Measurements from ENCODE around the gene NDUFA8. TPM values are rescaled to one million over a fixed set of nuclear protein-coding genes. Genes with fewer than 3 reads are reported as not detected.
A peak's percentile ranks its signal among the peaks of the same experiment; 100 is the strongest.

The NDUFA8 gene
- total RNA-seq, 3 donors from 2014 or later (not counting 1 experiment from before 2014, with no cell fraction given): 6.6 to 15.9 (median 10.8) TPM

DNA sequence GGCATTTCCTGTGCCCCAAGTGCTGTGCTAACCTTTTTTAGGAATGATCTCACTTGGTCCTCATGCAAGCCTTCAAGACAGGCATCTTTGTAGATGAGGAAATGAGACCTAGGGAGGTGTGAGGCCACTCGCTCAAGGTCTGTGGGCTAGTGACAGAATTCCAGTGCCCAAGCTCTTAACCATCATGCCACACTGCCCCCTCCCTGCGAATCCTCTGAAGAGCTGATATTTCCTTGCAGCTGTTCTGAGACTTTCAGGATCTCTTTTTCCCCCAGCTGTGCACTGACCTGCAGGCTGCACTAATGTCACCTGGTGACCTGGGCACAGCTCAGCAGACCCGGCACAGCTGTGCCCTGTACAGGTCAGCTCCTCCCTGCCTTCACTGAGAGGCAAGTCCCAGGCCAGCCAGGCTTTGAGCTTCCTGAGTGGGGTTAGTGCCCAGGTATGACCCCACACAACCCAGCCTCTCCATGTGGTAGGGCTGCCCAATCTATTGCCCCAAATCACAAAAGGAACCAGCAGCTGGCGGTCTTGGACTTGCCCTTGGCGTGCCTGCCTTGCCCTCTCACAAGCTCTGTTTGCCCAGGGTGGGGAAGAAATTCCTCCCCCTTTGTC, 32.8 kb upstream of the NDUFA8 start:
- DNase-seq (no peak), ATAC-seq (no peak)
- H3K27me3 Mint-ChIP-seq (ENCODE audit: low read depth in 2 of 2): peaks cover 5 to 6% of the 10 kb centered on the region in 2 donors
- Histone ChIP-seq H3K36me3 (ENCODE audit: control insufficient read depth, insufficient read depth, low read length) (no peaks in the 10 kb centered on the region), H3K4me1 (ENCODE audit: control insufficient read depth, insufficient read depth, low read length) (no peaks in the 10 kb centered on the region), H3K27ac (ENCODE audit: low read length) (no peak overlapping the region), H3K27me3 (ENCODE audit: control insufficient read depth, insufficient read depth, low read length) (no peaks in the 10 kb centered on the region), H3K4me3 (ENCODE audit: low read length) (no peak overlapping the region), H3K9me3 (ENCODE audit: control insufficient read depth, insufficient read depth, low read length) (no peaks in the 10 kb centered on the region)
- H3K27ac Mint-ChIP-seq: no peak overlapping the region
- TF ChIP-seq, protein P1, sequence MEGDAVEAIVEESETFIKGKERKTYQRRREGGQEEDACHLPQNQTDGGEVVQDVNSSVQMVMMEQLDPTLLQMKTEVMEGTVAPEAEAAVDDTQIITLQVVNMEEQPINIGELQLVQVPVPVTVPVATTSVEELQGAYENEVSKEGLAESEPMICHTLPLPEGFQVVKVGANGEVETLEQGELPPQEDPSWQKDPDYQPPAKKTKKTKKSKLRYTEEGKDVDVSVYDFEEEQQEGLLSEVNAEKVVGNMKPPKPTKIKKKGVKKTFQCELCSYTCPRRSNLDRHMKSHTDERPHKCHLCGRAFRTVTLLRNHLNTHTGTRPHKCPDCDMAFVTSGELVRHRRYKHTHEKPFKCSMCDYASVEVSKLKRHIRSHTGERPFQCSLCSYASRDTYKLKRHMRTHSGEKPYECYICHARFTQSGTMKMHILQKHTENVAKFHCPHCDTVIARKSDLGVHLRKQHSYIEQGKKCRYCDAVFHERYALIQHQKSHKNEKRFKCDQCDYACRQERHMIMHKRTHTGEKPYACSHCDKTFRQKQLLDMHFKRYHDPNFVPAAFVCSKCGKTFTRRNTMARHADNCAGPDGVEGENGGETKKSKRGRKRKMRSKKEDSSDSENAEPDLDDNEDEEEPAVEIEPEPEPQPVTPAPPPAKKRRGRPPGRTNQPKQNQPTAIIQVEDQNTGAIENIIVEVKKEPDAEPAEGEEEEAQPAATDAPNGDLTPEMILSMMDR (IDR thresholded peaks at IDR 0.05): no peak
- no peaks in the 10 kb centered on the region for H3K4me1 Mint-ChIP-seq
- intact Hi-C loops (cut with micrococcal nuclease): no loop called here
- H3K9me3 Mint-ChIP-seq: no peaks in the 10 kb centered on the region
- WGBS (ENCODE audit: insufficient coverage): 87% methylated on average over 5 of the region's 5 CpGs
- H3K36me3 Mint-ChIP-seq: no peaks in the 10 kb centered on the region
- H3K4me3 Mint-ChIP-seq: no peak overlapping the region

DNA sequence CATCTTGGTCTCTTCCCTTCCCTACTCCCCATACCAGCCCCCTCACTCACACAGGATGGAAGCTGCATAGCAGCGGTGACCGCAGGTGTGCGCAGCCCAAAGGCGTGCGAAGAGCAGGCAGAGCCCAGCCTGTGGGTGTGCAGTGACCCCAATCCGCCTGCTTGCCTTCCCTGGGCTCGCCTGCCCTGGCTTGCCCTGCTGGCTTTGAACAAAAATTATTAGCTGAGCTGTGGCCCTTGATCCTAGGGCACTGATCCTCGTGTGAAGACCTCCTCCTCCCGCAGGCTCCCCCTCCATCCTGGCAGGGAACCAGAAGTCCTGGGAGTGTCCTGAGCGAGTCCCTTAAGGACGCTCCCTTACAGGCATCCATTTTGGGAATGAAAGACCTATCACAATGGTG, 32.0 kb upstream of the NDUFA8 start:
- Histone ChIP-seq H3K27ac (ENCODE audit: low read length) (no peak overlapping the region), H3K4me3 (ENCODE audit: low read length) (no peak overlapping the region), H3K9me3 (ENCODE audit: control insufficient read depth, insufficient read depth, low read length) (no peaks in the 10 kb centered on the region), H3K36me3 (ENCODE audit: control insufficient read depth, insufficient read depth, low read length) (no peaks in the 10 kb centered on the region), H3K27me3 (ENCODE audit: control insufficient read depth, insufficient read depth, low read length) (no peaks in the 10 kb centered on the region), H3K4me1 (ENCODE audit: control insufficient read depth, insufficient read depth, low read length) (no peaks in the 10 kb centered on the region)
- H3K27me3 Mint-ChIP-seq (ENCODE audit: low read depth in 2 of 2): no peaks in the 10 kb centered on the region
- ATAC-seq (no peak), DNase-seq (no peak)
- H3K4me1 Mint-ChIP-seq: no peaks in the 10 kb centered on the region
- H3K36me3 Mint-ChIP-seq: no peaks in the 10 kb centered on the region
- TF ChIP-seq, protein P1 (IDR thresholded peaks at IDR 0.05): no peak
- 90% methylated on average over 11 of the region's 11 CpGs for WGBS (ENCODE audit: insufficient coverage)
- H3K9me3 Mint-ChIP-seq: no peaks in the 10 kb centered on the region
- no peak overlapping the region for H3K4me3 Mint-ChIP-seq
- H3K27ac Mint-ChIP-seq: no peak overlapping the region
- intact Hi-C loops (cut with micrococcal nuclease): no loop called here

DNA sequence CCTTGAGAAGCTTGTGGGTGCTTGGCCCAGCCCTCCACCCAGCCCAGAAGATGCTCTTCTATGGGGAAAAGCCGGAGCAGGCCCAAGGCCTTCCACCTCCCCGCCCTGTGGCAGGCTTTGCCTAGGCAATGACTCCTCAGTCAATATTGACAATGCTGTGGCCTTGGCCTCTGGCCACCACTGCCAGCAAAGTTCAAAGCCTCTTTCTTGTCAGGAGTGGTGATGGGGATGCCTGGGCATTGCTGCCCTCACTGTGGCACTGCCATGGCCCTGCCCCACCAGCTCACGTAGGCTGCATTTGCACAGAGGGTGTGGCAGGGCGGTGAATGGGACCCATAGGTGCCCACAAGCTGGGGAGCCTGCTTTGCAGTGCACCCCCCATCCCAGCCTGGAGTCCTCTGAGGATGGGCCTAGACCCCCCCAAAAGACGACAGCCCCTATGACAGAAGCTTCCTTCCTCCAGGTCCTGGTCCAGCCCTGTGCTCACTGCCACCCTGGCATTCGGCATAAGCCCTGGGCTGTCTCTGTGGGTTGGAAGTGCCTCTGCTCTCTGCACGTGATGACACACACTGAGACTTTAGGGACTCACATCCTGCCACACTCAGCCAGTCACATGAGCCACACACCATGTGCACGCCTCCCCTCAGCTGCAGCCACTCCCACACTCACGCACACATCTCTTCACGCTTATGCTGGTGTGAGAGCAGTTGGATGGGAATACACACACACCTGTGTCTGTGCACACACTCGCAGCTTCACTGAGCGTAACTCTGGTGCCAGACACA, 31.2 kb upstream of the NDUFA8 start:
- Histone ChIP-seq H3K27me3 (ENCODE audit: control insufficient read depth, insufficient read depth, low read length) (no peaks in the 10 kb centered on the region), H3K9me3 (ENCODE audit: control insufficient read depth, insufficient read depth, low read length) (no peaks in the 10 kb centered on the region), H3K36me3 (ENCODE audit: control insufficient read depth, insufficient read depth, low read length) (no peaks in the 10 kb centered on the region), H3K4me1 (ENCODE audit: control insufficient read depth, insufficient read depth, low read length) (no peaks in the 10 kb centered on the region), H3K27ac (ENCODE audit: low read length) (no peak overlapping the region), H3K4me3 (ENCODE audit: low read length) (no peak overlapping the region)
- no peak overlapping the region for H3K4me3 Mint-ChIP-seq
- H3K9me3 Mint-ChIP-seq: no peaks in the 10 kb centered on the region
- intact Hi-C loops (cut with micrococcal nuclease): no loop called here
- 77% methylated on average over 12 of the region's 12 CpGs for WGBS (ENCODE audit: insufficient coverage)
- ATAC-seq (peak in 1 of 3 donors; percentile 15), DNase-seq (no peak)
- H3K36me3 Mint-ChIP-seq: no peaks in the 10 kb centered on the region
- H3K4me1 Mint-ChIP-seq: no peaks in the 10 kb centered on the region
- no peak overlapping the region for H3K27ac Mint-ChIP-seq
- no peaks in the 10 kb centered on the region for H3K27me3 Mint-ChIP-seq (ENCODE audit: low read depth in 2 of 2)
- TF ChIP-seq, protein P1 (IDR thresholded peaks at IDR 0.05): no peak

Measured in natural killer cell (primary cell).